HUES48 (cell line): ENCODE measurements around the gene TELO2.
"Not testable (repeated sequence)": the region's sequence is repeated elsewhere in the genome, so short reads cannot be mapped to it uniquely, and the experiment has no call there.

Source experiments
- H3K27ac ChIP-seq: one replicate; pipeline ENCODE4 v1.7.0; 2013; ENCODE audit warnings: low read depth, low read length, inconsistent platforms
- H3K27me3 ChIP-seq: 2 replicates; pipeline ENCODE4 v1.6.1; 2013; ENCODE audit warnings: mild to moderate bottlenecking, low read length; ENCODE audit not compliant: control insufficient read depth, insufficient read depth
- H3K36me3 ChIP-seq: 2 replicates; pipeline ENCODE4 v1.6.1; 2013; ENCODE audit warnings: low read length; ENCODE audit not compliant: control insufficient read depth, insufficient read depth
- H3K4me1 ChIP-seq: 2 replicates; pipeline ENCODE4 v1.6.1; 2013; ENCODE audit warnings: mild to moderate bottlenecking, low read length; ENCODE audit not compliant: control insufficient read depth, insufficient read depth
- H3K4me3 ChIP-seq: 2 replicates; pipeline ENCODE4 v1.5.1; 2013; ENCODE audit warnings: mild to moderate bottlenecking, low read depth, low read length
- H3K9ac ChIP-seq: 2 replicates; pipeline ENCODE4 v1.6.1; 2013; ENCODE audit warnings: mild to moderate bottlenecking, low read depth, low read length, moderate library complexity
- H3K9me3 ChIP-seq: 2 replicates; pipeline ENCODE4 v1.6.1; 2013; ENCODE audit warnings: low read length; ENCODE audit not compliant: control insufficient read depth, insufficient read depth

TELO2 gene

DNA sequence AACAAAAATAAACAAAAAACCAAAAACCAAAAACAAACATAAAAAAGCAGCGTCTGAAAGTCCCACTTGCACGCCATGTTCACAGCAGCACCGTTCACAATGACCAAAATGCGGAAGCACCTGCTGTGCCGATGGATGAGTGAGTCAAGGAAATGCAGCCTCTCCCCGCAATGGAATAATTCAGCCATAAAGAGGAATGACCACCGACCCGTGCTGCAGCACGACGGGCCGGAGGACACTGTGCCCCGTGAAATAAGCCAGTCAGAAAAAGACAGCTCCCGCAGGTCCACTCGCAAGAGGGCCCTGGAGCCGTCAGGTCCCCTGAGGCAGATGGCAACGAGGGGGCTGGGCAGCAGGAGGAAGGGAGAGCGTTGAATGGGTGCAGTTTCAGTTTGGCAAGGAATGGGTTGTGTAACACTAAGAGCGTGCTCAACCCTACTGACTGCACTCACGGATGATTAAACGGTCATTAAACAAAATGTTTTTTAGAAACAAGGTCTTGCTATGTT, 23.4 kb upstream of the TELO2 start:
- Histone ChIP-seq H3K4me1 (no peaks in the 10 kb centered on the region), H3K36me3 (no peaks in the 10 kb centered on the region), H3K9ac (no peak overlapping the region), H3K27ac (no peak overlapping the region), H3K4me3 (no peak overlapping the region), H3K9me3 (no peaks in the 10 kb centered on the region), H3K27me3 (no peaks in the 10 kb centered on the region)

DNA sequence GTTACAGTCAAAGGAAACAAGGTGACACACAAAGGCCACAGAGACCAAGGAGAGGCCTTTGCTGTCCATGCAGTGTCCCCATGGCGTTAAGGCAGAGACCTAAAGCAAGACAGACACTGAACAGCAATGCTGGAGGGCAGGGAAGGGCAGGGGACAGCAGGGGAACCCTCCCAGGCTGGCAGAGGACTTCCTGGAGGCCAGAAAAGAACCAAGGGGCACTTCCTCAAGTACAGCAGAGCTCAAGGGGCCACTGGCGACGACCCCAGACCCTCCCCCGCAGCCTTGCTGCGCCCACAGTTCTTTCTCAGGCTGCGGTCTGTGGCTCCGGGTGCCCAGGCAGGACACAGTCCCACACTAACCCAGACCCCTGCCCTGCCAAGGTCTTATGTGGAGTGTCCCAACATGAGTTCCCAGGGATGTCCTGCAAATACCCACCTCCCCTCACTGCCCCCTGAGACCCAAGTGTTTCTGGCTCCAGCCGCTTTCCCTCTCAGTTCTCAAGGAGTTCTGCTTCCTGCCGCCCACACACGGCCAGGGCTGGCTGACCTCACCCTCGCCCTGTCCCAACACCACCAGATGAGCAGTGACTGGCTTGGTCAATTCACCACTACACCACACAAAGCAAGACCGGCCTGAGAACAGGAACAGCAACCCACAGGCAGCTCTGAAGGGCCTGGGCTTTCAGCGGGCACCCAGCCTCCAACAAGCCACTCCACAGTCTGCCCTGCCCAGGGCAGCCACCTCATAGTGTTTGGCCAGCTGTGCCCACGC, 22.5 kb upstream of the TELO2 start:
- peak overlapping the region; percentile 31 for H3K27ac ChIP-seq

DNA sequence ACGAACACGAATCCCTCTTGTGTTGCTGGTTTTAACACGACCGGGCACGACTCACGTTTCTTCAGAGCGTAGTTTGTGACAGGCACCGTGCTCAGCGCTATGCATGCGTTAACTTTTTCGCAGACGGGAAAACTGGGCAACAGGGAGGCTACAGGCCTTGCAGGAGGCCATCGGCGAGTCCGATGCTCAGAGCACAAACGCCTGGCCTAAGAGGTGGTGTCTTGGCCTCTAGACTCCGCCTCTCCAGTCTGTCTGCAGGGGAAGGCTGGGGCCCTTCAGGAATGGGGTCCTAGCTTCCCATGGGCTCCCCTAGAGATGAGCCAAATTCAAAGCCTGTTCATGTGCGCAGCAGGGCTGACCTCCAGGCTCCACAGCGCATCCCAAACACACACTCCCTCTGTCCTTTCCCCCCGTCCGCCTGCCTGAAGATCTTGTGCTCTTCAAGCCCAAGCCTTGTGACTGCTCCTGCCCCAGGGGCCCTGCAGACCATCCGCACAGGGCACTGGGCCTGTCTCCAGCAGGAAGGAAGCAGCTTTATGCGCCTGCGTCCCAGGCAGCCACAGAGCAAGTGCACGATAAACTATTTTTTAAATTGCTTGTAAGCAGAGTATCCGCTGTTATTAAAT, 21.5 kb upstream of the TELO2 start:
- Histone ChIP-seq H3K4me1 (no peaks in the 10 kb centered on the region), H3K27me3 (no peaks in the 10 kb centered on the region), H3K9ac (no peak overlapping the region), H3K9me3 (no peaks in the 10 kb centered on the region), H3K27ac (no peak overlapping the region), H3K4me3 (no peak overlapping the region), H3K36me3 (no peaks in the 10 kb centered on the region)

More for the DNA sequence above, 22.5 kb upstream of the TELO2 start:
- Histone ChIP-seq H3K27me3 (no peaks in the 10 kb centered on the region), H3K4me3 (no peak overlapping the region), H3K4me1 (no peaks in the 10 kb centered on the region), H3K9me3 (no peaks in the 10 kb centered on the region), H3K9ac (no peak overlapping the region; the same call in 1 of the 2 replicates), H3K36me3 (no peaks in the 10 kb centered on the region)

DNA sequence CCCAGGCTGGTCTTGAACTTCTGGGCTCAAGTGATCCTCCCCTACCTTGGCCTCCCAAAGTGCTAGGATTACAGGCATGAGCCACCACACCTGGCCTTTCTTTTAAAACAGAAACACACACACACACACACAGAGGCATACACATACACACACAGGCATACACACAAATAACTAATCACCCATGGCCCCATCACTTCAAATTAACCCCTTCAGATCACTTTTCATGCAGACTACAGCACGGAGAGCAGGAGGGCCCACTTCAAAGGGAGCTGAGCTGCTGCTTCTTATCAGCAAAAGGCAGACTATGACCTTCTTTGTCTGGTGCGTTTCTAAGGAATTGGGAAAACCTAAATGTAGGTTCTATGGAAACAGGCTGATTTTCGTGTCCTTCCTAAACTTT, 20.2 kb upstream of the TELO2 start:
- Histone ChIP-seq H3K36me3 (no peaks in the 10 kb centered on the region), H3K27me3 (peaks cover 6% of the 10 kb centered on the region; the same call in 1 of the 2 replicates), H3K9ac (no peak overlapping the region), H3K27ac (no peak overlapping the region), H3K9me3 (no peaks in the 10 kb centered on the region), H3K4me3 (no peak overlapping the region), H3K4me1 (no peaks in the 10 kb centered on the region)

DNA sequence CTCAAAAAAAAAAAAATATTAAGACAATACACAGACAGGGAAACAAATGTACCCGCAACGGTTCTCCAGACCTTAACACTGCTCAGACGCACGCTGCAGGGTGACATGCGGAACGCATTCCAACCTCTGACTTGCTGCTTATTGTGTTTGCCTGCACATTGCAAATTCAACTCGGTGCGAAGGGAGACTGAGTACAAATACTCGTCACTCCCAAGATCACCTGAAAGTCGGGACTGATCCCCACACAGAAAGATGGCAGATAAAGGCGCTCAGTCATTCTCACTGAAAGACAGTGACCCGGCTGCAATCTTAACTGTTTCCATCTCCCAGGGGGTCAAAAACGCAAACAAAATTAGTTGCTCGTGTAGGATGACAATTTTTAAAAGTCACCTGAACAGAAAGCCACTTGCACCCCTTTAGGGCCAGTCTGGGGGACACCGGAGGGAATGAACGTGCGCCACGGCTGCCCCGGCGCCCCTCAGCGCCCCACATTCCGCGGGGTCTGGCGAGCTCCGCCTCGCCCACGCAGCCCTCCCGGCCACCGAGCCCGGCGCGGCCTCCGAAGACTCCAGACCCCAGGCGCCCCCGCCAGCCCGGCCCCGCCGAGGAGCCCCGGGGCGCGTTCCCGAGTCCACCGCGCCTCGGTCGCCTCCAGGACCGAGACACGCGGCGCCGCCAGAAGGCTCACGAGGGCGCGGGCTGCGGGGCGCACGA, 18.9 kb upstream of the TELO2 start:
- Histone ChIP-seq H3K27me3 (peaks cover 6% of the 10 kb centered on the region; the same call in 1 of the 2 replicates), H3K27ac (no peak overlapping the region), H3K4me1 (no peaks in the 10 kb centered on the region), H3K4me3 (peak overlapping the region; percentile 76), H3K9me3 (no peaks in the 10 kb centered on the region), H3K36me3 (no peaks in the 10 kb centered on the region), H3K9ac (peak overlapping the region; percentile 88)

DNA sequence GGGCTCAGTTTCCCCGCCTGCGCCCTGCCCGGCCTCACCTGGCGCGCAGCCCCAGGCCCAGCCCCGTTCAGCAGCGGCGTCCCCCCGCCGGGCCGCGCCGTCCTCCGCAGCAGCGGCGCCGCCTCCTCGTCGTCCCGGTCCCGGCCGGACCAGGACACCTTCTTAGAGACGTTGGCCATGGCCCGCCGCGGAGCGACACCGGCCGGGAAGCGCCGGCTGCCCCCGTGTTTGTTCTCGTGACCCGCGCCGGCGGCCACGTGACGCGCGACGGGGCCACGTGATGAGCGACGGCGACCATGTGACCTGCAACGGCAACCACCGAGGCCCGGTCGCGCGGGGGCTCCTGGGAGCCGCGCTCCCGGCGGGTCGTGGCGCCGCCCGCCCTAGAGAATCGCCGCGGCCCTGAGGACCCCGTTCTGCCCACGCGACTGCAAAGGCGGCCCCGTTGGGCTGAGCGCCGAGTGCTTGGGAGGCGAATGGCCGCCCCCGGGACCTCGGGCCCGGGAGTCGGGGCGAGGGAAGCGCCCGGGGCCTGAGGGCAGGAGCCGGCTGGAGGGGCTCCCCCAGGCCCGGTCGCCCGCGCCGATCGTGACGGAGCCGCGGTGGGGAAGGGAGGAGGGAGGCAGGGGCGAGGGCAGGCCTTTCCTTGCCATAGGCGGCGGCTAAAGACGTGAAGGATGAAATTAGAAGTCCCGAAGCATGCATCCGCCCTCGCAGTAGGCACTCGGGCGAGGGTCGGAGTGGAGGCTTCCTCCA, 18.2 kb upstream of the TELO2 start, which contains the start of gene CLCN7:
Gene CLCN7, minus strand, starts transcription at position 233 of the 756 bp plus-strand sequence. Its CDS starts 54 bp downstream, at position 179.
- Histone ChIP-seq H3K9ac (peak within 1 kb of the TSS; percentile 88), H3K4me1 (no peaks in the 10 kb centered on the region), H3K27me3 (peaks cover 6% of the 10 kb centered on the region; the same call in 1 of the 2 replicates), H3K9me3 (no peaks in the 10 kb centered on the region), H3K27ac (peak within 1 kb of the TSS; percentile 60), H3K4me3 (peak within 1 kb of the TSS; percentile 76), H3K36me3 (no peaks in the 10 kb centered on the region)

DNA sequence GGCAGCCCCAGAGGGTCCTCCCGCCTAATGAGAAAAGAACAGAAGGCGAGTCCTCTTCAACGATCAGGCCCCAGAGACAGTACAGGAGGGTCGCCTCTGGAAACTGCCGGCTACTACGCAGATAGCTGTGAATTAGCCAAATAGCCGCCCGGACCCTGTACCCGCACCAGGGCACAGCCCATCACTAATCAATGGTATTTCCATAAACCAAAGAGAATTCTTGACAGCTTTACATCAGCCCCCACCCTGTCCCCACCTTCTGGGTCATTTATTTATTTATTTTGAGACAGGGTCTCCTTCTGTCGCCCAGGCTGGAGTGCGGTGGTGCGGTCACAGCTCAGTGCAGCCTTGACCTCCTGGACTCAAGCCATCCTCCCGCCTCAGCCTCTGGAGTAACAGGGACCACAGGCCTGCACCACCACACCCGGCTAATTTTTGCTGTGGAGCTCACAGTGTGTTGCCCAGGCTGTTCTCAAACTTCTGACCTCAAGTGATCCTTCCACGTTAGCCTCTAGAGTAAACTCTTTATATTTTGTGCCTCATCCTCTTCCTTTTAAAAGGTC, 17.5 kb upstream of the TELO2 start:
- Histone ChIP-seq H3K4me1 (no peaks in the 10 kb centered on the region), H3K9me3 (no peaks in the 10 kb centered on the region), H3K36me3 (no peaks in the 10 kb centered on the region), H3K4me3 (peak overlapping the region; percentile 76), H3K9ac (peak overlapping the region; percentile 88), H3K27me3 (peaks cover 6% of the 10 kb centered on the region; the same call in 1 of the 2 replicates), H3K27ac (no peak overlapping the region)

DNA sequence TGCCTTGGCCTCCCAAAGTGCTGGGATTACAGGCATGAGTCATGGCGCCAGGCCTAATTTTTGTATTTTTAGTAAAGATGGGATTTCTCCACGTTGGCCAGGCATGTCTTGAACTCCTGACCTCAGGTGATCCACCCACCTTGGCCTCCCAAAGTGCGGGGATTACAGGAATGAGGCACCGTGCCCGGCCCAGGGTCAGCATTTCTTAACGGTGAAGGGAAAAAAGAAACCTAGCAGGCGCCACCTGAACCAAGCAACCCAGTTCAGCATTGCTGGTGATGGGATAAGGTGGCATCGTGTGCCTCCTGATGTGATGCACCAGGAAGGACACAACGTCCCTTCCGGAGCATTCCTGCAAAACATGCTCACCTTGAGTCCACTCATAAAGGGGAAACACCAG, 16.1 kb upstream of the TELO2 start:
- peaks cover 6% of the 10 kb centered on the region; the same call in 1 of the 2 replicates for H3K27me3 ChIP-seq
- H3K4me1 ChIP-seq, result no peaks in the 10 kb centered on the region
- H3K4me3 ChIP-seq, result no peak overlapping the region
- H3K9me3 ChIP-seq, result no peaks in the 10 kb centered on the region
- no peak overlapping the region for H3K9ac ChIP-seq
- no peaks in the 10 kb centered on the region for H3K36me3 ChIP-seq
- no peak overlapping the region for H3K27ac ChIP-seq

DNA sequence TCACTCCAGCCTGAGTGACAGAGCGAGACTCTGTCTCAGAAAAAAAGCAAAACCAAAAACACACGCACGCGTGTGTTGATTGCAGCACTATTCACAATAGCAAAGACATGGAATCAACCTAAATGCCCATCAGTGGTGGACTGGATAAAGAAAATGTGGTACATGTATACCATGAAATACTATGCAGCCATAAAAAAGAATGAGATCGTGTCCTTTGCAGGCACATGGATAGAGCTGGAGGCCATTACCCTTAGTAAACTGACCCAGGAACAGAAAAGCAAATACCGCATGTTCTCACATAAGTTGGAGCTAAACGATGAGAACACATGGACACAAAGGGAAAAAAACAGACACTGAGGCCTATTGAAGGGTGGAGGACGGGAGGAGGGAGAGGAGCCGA, 14.2 kb upstream of the TELO2 start:
- not testable (repeated sequence) for H3K4me1 ChIP-seq, H3K9ac ChIP-seq, H3K9me3 ChIP-seq, H3K27ac ChIP-seq, H3K36me3 ChIP-seq, H3K27me3 ChIP-seq, H3K4me3 ChIP-seq
